SK-N-SH treated with all-trans-retinoic acid at 6 μM for 48 hours (cell line): ENCODE results near the gene SDCCAG8.

Source experiments
- CREB5 ChIP-seq: fragments of 250-450 bp; sonication (Bioruptor Pico); IDR thresholded peaks from 2 replicates; pipeline ENCODE4 v1.5.1; 2020; ENCODE audit warnings: low read depth, mild to moderate bottlenecking, moderate library complexity
- ESRRG ChIP-seq: fragments of 250-450 bp; sonication (Bioruptor Pico); IDR thresholded peaks from 2 replicates; pipeline ENCODE4 v1.6.1; 2021; ENCODE audit warnings: mild to moderate bottlenecking
- OSR1 ChIP-seq: fragments of 250-450 bp; sonication (Bioruptor Pico); IDR thresholded peaks from 2 replicates; pipeline ENCODE4 v1.8.0; 2022; ENCODE audit warnings: moderate library complexity, mild to moderate bottlenecking, inconsistent platforms
- TCF4 ChIP-seq: fragments of 250-450 bp; sonication (Bioruptor Pico); IDR thresholded peaks from 2 replicates; pipeline ENCODE4 v1.8.0; 2021; ENCODE audit warnings: mild to moderate bottlenecking, moderate library complexity, borderline replicate concordance
- ZFP30 ChIP-seq: fragments of 450-650 bp; formaldehyde crosslinking; IDR thresholded peaks from 2 replicates; pipeline ENCODE4 v1.5.0; 2022; ENCODE audit warnings: mild to moderate bottlenecking, moderate library complexity
- ZNF70 ChIP-seq: fragments of 450-650 bp; formaldehyde crosslinking; IDR thresholded peaks from 2 replicates; pipeline ENCODE4 v1.5.0; 2020; ENCODE audit warnings: mild to moderate bottlenecking, moderate library complexity
- TF ChIP-seq, protein P1 (sequence below): fragments of 250-450 bp; sonication (Bioruptor Pico); IDR thresholded peaks from 2 replicates; pipeline ENCODE4 v1.8.0; 2021; ENCODE audit warnings: low read depth, mild to moderate bottlenecking, moderate library complexity, borderline replicate concordance
- TF ChIP-seq, protein P2 (sequence below): fragments of 250-450 bp; sonication (Bioruptor Pico); IDR thresholded peaks from 2 replicates; pipeline ENCODE4 v1.8.0; 2020; ENCODE audit warnings: mild to moderate bottlenecking, moderate library complexity, borderline replicate concordance

- TF ChIP-seq CREB5 (CRISPR knock-in tag) (no peak), ZFP30 (no peak), TCF4 (no peak), OSR1 (CRISPR knock-in tag) (no peak), ESRRG (no peak), ZNF70 (CRISPR knock-in tag) (no peak)
- TF ChIP-seq, protein P1, sequence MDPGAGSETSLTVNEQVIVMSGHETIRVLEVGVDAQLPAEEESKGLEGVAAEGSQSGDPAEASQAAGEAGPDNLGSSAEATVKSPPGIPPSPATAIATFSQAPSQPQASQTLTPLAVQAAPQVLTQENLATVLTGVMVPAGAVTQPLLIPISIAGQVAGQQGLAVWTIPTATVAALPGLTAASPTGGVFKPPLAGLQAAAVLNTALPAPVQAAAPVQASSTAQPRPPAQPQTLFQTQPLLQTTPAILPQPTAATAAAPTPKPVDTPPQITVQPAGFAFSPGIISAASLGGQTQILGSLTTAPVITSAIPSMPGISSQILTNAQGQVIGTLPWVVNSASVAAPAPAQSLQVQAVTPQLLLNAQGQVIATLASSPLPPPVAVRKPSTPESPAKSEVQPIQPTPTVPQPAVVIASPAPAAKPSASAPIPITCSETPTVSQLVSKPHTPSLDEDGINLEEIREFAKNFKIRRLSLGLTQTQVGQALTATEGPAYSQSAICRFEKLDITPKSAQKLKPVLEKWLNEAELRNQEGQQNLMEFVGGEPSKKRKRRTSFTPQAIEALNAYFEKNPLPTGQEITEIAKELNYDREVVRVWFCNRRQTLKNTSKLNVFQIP (CRISPR knock-in tag): no peak
- TF ChIP-seq, protein P2, sequence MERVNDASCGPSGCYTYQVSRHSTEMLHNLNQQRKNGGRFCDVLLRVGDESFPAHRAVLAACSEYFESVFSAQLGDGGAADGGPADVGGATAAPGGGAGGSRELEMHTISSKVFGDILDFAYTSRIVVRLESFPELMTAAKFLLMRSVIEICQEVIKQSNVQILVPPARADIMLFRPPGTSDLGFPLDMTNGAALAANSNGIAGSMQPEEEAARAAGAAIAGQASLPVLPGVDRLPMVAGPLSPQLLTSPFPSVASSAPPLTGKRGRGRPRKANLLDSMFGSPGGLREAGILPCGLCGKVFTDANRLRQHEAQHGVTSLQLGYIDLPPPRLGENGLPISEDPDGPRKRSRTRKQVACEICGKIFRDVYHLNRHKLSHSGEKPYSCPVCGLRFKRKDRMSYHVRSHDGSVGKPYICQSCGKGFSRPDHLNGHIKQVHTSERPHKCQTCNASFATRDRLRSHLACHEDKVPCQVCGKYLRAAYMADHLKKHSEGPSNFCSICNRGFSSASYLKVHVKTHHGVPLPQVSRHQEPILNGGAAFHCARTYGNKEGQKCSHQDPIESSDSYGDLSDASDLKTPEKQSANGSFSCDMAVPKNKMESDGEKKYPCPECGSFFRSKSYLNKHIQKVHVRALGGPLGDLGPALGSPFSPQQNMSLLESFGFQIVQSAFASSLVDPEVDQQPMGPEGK (CRISPR knock-in tag): no peak
These were observed 220.1 kb downstream of the SDCCAG8 start for GRCh38 chr1:243475966-243476365.
